Neural progenitor cell (in vitro differentiated cells): ENCODE data around the gene VCL. TPM values are rescaled to one million over a fixed set of nuclear protein-coding genes. Genes with fewer than 3 reads are reported as not detected.

Experiments used
- DNase-seq: peaks from one replicate; pipeline ENCODE4 v3.0.0-alpha.2; 2016; ENCODE audit warnings: low spot score
- H2AFZ ChIP-seq: fragments of 200-600 bp; sonication (generic); replicated peaks from 2 replicates; pipeline ENCODE4 v1.6.1; 2016; ENCODE audit warnings: antibody characterized with exemption
- H3F3A ChIP-seq: fragments of 200-600 bp; sonication (generic); 2 replicates; pipeline ENCODE4 v1.6.1; 2016; ENCODE audit warnings: antibody characterized with exemption, low read depth
- H3K27ac ChIP-seq: fragments of 200-600 bp; sonication (generic); 2 replicates; pipeline ENCODE4 v1.5.1; 2016; ENCODE audit warnings: mild to moderate bottlenecking
- H3K27me3 ChIP-seq: fragments of 200-600 bp; sonication (generic); 2 replicates; pipeline ENCODE4 v1.6.1; 2016; ENCODE audit warnings: mild to moderate bottlenecking, moderate library complexity
- H3K36me3 ChIP-seq: fragments of 200-600 bp; sonication (generic); 2 replicates; pipeline ENCODE4 v1.5.1; 2016
- H3K4me1 ChIP-seq: fragments of 200-600 bp; sonication (generic); 2 replicates; pipeline ENCODE4 v1.6.1; 2016; ENCODE audit warnings: mixed run types
- H3K4me2 ChIP-seq: fragments of 200-600 bp; sonication (generic); 2 replicates; pipeline ENCODE4 v1.6.1; 2016
- H3K4me3 ChIP-seq: fragments of 200-600 bp; sonication (generic); 2 replicates; pipeline ENCODE4 v1.5.1; 2016
- H3K79me2 ChIP-seq: fragments of 200-600 bp; sonication (generic); 2 replicates; pipeline ENCODE4 v1.6.1; 2016; ENCODE audit warnings: low read depth
- H3K9ac ChIP-seq: fragments of 200-600 bp; sonication (generic); 2 replicates; pipeline ENCODE4 v1.6.1; 2016
- H3K9me3 ChIP-seq: fragments of 200-600 bp; sonication (generic); 2 replicates; pipeline ENCODE4 v1.5.1; 2016; ENCODE audit warnings: low read depth
- H4K20me1 ChIP-seq: fragments of 200-600 bp; sonication (generic); 2 replicates; pipeline ENCODE4 v1.6.1; 2016; ENCODE audit warnings: low read depth
- H3K27ac Mint-ChIP-seq: 3 replicates; pipeline ENCODE4 v1.8.0; 2021; ENCODE audit warnings: mixed read lengths
- H3K27me3 Mint-ChIP-seq: 2 replicates; pipeline ENCODE4 v1.8.0; 2022; ENCODE audit warnings: low read depth, mild to moderate bottlenecking, inconsistent platforms, moderate library complexity, mixed read lengths; ENCODE audit not compliant: insufficient read depth
- H3K36me3 Mint-ChIP-seq: 3 replicates; pipeline ENCODE4 v1.8.0; 2021; ENCODE audit warnings: mixed read lengths
- H3K4me1 Mint-ChIP-seq: 3 replicates; pipeline ENCODE4 v1.8.0; 2021; ENCODE audit warnings: mixed read lengths
- H3K4me3 Mint-ChIP-seq: 3 replicates; pipeline ENCODE4 v1.8.0; 2021; ENCODE audit warnings: mild to moderate bottlenecking, moderate library complexity, mixed read lengths
- H3K9me3 Mint-ChIP-seq: 3 replicates; pipeline ENCODE4 v1.8.0; 2020; ENCODE audit warnings: mixed read lengths
- CTCF ChIP-seq: fragments of 200-600 bp; sonication (generic); IDR thresholded peaks from 2 replicates; pipeline ENCODE4 v1.5.1; 2017; ENCODE audit warnings: antibody characterized with exemption, mild to moderate bottlenecking
- EZH2 ChIP-seq: fragments of 200-600 bp; sonication (generic); IDR thresholded peaks from 2 replicates; pipeline ENCODE4 v1.6.1; 2017; ENCODE audit warnings: antibody characterized with exemption, mild to moderate bottlenecking, moderate library complexity
- EZH2phosphoT487 ChIP-seq: fragments of 200-600 bp; sonication (generic); IDR thresholded peaks from 2 replicates; pipeline ENCODE4 v1.6.1; 2017; ENCODE audit warnings: antibody characterized with exemption
- total RNA-seq: library from RNA; depleted of rRNA; stranded (reverse); fragments of >200 nt; gene quantifications from 2 replicates; pipeline ENCODE4 v1.2.3, GENCODE V29; 2015; ENCODE audit warnings: low replicate concordance

The VCL gene
- total RNA-seq, 1 donor from 2014 or later, result 96.9 TPM

GRCh38 chr10:74103560-74104258, 105.8 kb downstream of the VCL start:
- Histone ChIP-seq H2AFZ (no peak overlapping the region), H3K9me3 (no peaks in the 10 kb centered on the region), H3K79me2 (no peaks in the 10 kb centered on the region), H3K4me1 (no peaks in the 10 kb centered on the region), H4K20me1 (no peaks in the 10 kb centered on the region), H3F3A (no peaks in the 10 kb centered on the region), H3K4me2 (no peak overlapping the region), H3K9ac (no peak overlapping the region), H3K27me3 (no peaks in the 10 kb centered on the region), H3K4me3 (no peak overlapping the region), H3K27ac (no peak overlapping the region), H3K36me3 (no peaks in the 10 kb centered on the region)
- Mint-ChIP-seq H3K27ac (peak overlapping the region; percentile 31), H3K4me1 (no peaks in the 10 kb centered on the region), H3K4me3 (no peak overlapping the region), H3K36me3 (peaks cover 50% of the 10 kb centered on the region), H3K9me3 (no peaks in the 10 kb centered on the region), H3K27me3 (no peaks in the 10 kb centered on the region)
- TF ChIP-seq CTCF (peak; percentile 60), EZH2phosphoT487 (no peak), EZH2 (no peak)
- peak; percentile 34 for DNase-seq

DNA sequence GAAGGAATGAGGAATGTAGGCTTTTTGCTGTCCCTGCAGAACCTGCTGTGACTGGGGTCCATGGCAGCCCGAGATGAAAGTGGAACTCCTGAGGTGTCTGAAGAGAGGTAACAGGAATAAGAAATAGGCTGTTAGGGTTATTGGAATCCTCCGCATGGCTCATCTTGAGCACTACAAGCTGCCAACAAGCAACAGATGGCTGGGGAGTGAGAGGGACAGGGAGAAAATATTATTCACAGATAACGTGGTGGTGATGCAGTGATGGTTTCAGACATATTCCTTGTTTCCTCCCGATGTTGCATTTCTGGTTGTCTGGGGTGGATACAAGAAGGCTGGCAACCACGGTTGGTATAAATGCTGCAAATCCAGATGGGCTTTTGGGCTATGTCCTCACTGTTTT, 106.6 kb downstream of the VCL start:
- Histone ChIP-seq H3F3A (no peaks in the 10 kb centered on the region), H4K20me1 (no peaks in the 10 kb centered on the region), H3K9me3 (no peaks in the 10 kb centered on the region), H3K4me1 (no peaks in the 10 kb centered on the region), H2AFZ (no peak overlapping the region), H3K79me2 (no peaks in the 10 kb centered on the region), H3K27me3 (no peaks in the 10 kb centered on the region), H3K36me3 (no peaks in the 10 kb centered on the region), H3K27ac (no peak overlapping the region), H3K9ac (no peak overlapping the region), H3K4me2 (no peak overlapping the region), H3K4me3 (no peak overlapping the region)
- H3K27me3 Mint-ChIP-seq, result no peaks in the 10 kb centered on the region
- H3K4me3 Mint-ChIP-seq, result no peak overlapping the region
- no peaks in the 10 kb centered on the region for H3K4me1 Mint-ChIP-seq
- TF ChIP-seq EZH2phosphoT487 (no peak), EZH2 (no peak), CTCF (no peak)
- H3K36me3 Mint-ChIP-seq, result peaks cover 52% of the 10 kb centered on the region
- no peak for DNase-seq
- no peaks in the 10 kb centered on the region for H3K9me3 Mint-ChIP-seq
- no peak overlapping the region for H3K27ac Mint-ChIP-seq

- Histone ChIP-seq H3K4me3 (no peak overlapping the region), H3K27me3 (no peaks in the 10 kb centered on the region), H3K4me2 (no peak overlapping the region), H3F3A (no peaks in the 10 kb centered on the region), H3K27ac (no peak overlapping the region), H2AFZ (no peak overlapping the region), H3K9ac (no peak overlapping the region), H4K20me1 (no peaks in the 10 kb centered on the region), H3K9me3 (no peaks in the 10 kb centered on the region), H3K79me2 (no peaks in the 10 kb centered on the region), H3K36me3 (no peaks in the 10 kb centered on the region), H3K4me1 (no peaks in the 10 kb centered on the region)
- no peak for TF ChIP-seq EZH2
- TF ChIP-seq EZH2phosphoT487, result no peak
- TF ChIP-seq CTCF, result no peak
- Mint-ChIP-seq H3K4me3 (no peak overlapping the region), H3K4me1 (no peaks in the 10 kb centered on the region), H3K36me3 (peaks cover 53% of the 10 kb centered on the region), H3K27ac (no peak overlapping the region), H3K9me3 (no peaks in the 10 kb centered on the region), H3K27me3 (no peaks in the 10 kb centered on the region)
- DNase-seq, result no peak
These were observed 107.1 kb downstream of the VCL start for GRCh38 chr10:74104996-74105395.
